Measurements from ENCODE around the gene SRGAP3.

The SRGAP3 gene

DNA sequence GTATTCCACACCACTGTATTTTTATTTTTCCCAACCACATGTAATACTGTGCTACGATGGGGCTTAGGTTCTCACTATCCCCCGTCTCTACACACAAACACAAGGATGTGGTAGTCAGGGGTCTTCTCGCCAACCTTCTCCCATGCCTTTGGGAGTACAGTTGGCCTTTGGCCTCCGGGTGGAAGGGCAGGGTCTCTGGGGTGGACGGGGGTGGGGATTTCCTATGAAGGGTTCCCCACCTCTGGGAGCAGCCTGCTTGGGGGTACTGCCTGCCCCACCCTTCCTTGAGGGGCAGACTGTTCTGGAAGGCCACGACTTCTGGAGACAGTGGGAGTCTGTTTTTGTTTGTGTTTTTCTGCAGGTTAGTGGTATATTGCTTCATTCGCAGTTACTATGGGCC is 264.9 kb downstream of the SRGAP3 start:
- TF ChIP-seq, protein P1, sequence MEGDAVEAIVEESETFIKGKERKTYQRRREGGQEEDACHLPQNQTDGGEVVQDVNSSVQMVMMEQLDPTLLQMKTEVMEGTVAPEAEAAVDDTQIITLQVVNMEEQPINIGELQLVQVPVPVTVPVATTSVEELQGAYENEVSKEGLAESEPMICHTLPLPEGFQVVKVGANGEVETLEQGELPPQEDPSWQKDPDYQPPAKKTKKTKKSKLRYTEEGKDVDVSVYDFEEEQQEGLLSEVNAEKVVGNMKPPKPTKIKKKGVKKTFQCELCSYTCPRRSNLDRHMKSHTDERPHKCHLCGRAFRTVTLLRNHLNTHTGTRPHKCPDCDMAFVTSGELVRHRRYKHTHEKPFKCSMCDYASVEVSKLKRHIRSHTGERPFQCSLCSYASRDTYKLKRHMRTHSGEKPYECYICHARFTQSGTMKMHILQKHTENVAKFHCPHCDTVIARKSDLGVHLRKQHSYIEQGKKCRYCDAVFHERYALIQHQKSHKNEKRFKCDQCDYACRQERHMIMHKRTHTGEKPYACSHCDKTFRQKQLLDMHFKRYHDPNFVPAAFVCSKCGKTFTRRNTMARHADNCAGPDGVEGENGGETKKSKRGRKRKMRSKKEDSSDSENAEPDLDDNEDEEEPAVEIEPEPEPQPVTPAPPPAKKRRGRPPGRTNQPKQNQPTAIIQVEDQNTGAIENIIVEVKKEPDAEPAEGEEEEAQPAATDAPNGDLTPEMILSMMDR (IDR thresholded peaks at IDR 0.05; ENCODE audit: extremely low read depth, missing control alignments), result no peak
- DNase-seq (ENCODE audit: low spot score), result no peak

DNA sequence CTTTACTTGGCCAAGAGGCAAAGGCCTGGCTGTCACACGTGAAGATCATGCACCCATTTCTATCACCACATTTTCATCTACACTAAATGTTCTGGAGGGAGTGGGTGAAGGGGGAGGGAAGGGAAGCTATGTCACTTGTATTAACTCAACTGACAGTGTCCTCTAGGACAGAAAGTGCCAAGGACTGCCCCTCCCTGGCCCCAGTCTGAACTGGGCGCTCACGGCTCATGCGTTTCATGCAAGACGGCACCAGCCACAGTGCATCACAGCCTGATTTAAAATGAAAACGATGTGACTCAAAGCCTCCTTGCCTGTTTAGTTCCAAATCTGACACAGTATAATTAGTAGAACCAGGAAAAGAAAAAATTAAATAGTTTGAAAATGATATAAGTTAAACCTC is 265.4 kb downstream of the SRGAP3 start:
- TF ChIP-seq, protein P1 (IDR thresholded peaks at IDR 0.05; ENCODE audit: extremely low read depth, missing control alignments), result no peak
- DNase-seq (ENCODE audit: low spot score), result no peak

DNA sequence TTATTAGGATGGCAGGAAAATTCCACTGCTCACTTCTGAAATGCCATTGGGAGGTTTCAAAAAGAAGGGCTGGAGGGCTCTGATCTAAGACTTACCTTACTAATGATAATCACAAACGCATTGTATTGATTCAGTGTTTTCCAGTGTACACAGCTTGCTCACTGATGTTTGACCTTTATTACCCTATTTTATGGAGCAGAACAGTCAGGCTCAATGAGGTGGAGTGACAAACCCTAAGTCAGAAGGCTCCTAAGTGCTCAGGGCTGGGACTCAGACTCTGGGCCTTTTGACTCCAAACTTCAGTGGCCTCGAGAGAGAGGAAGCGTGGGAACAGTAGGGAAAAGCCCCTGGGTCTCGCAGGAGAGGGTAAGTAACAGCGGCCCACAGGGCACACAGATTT is 265.9 kb downstream of the SRGAP3 start:
- TF ChIP-seq, protein P1 (IDR thresholded peaks at IDR 0.05; ENCODE audit: extremely low read depth, missing control alignments), result no peak
- no peak for DNase-seq (ENCODE audit: low spot score)

DNA sequence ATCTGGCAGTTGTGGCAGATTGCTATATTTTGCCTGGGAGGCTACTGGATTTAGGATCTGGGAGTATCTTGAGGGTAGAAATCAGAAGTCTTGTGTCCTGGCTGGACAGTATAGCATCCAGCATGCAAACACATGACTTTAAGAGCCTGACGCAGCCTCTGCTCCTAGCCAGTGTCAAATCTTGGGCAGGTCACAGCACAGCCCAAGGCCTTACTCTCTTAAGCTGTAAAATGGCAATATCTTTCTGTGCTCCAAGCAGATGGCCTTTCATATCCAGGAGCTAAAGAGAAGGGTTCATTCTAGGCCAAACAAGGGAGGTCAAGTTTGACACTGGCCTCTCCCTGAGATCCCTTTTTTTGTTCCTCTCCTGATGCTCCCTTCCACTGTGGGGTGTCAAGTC is 266.4 kb downstream of the SRGAP3 start:
- no peak for DNase-seq (ENCODE audit: low spot score)
- TF ChIP-seq, protein P1 (IDR thresholded peaks at IDR 0.05; ENCODE audit: extremely low read depth, missing control alignments), result no peak

DNA sequence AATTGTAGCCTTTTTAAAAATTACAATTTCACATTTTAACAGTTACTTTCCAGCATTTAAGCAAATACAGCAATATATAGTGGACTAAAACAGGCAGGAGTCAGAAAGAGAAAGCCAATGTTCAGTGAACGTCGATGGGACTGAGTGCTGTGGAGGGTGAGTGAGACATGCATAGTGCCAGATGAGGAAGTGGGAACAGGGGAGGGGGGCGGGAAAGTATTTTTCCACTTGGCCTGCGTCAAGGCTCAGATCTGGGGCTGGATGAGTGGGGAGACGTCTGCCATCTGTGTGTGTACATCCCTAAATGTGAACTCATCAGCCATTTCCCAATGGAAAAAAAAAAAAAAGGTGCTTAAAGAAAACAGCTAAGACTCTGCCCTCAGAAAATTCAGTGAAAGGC is 266.9 kb downstream of the SRGAP3 start:
- no peak for DNase-seq (ENCODE audit: low spot score)

DNA sequence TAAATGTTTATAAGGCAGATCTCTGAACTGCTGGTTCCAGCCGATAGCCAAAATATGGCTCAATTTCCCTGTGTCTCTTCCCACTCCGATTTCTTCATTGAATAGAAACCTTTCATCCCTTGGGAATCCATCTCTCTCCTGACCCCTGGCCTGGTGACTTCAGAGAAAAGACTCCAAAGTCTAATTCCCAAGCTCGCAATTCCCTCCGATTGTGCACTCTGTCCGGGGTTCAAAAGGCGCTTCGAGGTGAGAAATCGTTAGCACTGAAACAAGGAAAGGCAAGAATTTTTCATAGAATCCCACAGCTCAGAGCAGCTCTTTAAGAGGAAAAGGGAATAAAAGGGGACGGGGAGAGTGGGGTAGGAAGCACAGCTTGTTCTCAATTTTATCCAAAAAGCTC is 267.7 kb downstream of the SRGAP3 start:
- TF ChIP-seq, protein P1 (IDR thresholded peaks at IDR 0.05; ENCODE audit: extremely low read depth, missing control alignments), result no peak
- no peak for DNase-seq (ENCODE audit: low spot score)

More for the DNA sequence above, 266.9 kb downstream of the SRGAP3 start:
- TF ChIP-seq, protein P1 (IDR thresholded peaks at IDR 0.05; ENCODE audit: extremely low read depth, missing control alignments), result no peak

DNA sequence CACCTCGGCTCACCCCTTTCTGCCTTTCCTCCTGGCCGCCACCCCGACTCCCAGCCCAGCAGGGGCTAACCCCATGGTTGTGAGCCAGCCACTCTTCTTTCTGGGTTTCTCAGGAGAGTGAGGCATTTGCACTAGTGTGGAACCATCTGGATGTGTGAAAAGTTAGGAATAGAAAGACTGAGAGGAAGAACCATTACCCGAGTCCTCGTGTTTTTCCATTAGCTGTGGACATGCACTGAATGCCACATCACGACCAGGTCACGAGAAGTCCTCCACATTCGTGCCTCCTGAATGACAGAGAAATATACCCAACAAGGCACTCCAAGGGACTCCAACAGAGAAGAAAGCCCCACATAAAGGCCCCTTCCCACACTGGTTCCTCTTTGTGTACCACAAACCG is 268.1 kb downstream of the SRGAP3 start:
- no peak for DNase-seq (ENCODE audit: low spot score)
- TF ChIP-seq, protein P1 (IDR thresholded peaks at IDR 0.05; ENCODE audit: extremely low read depth, missing control alignments), result no peak
